ENCODE measurements around the gene ACCSL.

Gene ACCSL

GRCh38 chr11:44083433-44083832 lies 35.7 kb downstream of the ACCSL start:
- DNase-seq, result no peak
- in situ Hi-C loops (cut with HindIII; ENCODE audit: low pct_ligation_motif_present, low pct_unique_long_range_greater_than_20kb, low sequenced_read_pairs), result no loop called here

- DNase-seq, result no peak
These were observed 36.1 kb downstream of the ACCSL start for GRCh38 chr11:44083906-44084305.

GRCh38 chr11:44085330-44085729 lies 37.5 kb downstream of the ACCSL start:
- in situ Hi-C loops (cut with HindIII; ENCODE audit: low pct_ligation_motif_present, low pct_unique_long_range_greater_than_20kb, low sequenced_read_pairs), result no loop called here
- no peak for DNase-seq

More at GRCh38 chr11:44083906-44084305, 36.1 kb downstream of the ACCSL start:
- in situ Hi-C loops (cut with HindIII; ENCODE audit: low pct_ligation_motif_present, low pct_unique_long_range_greater_than_20kb, low sequenced_read_pairs), result no loop called here

GRCh38 chr11:44088377-44088776 lies 40.6 kb downstream of the ACCSL start:
- DNase-seq, result no peak
- in situ Hi-C loops (cut with HindIII; ENCODE audit: low pct_ligation_motif_present, low pct_unique_long_range_greater_than_20kb, low sequenced_read_pairs), result no loop called here

GRCh38 chr11:44088871-44089270 lies 41.1 kb downstream of the ACCSL start:
- in situ Hi-C loops (cut with HindIII; ENCODE audit: low pct_ligation_motif_present, low pct_unique_long_range_greater_than_20kb, low sequenced_read_pairs), result no loop called here

GRCh38 chr11:44090539-44090938 lies 42.8 kb downstream of the ACCSL start:
- in situ Hi-C loops (cut with HindIII; ENCODE audit: low pct_ligation_motif_present, low pct_unique_long_range_greater_than_20kb, low sequenced_read_pairs), result no loop called here

More at GRCh38 chr11:44088871-44089270, 41.1 kb downstream of the ACCSL start:
- no peak for DNase-seq

GRCh38 chr11:44094260-44094868 lies 46.6 kb downstream of the ACCSL start:
- in situ Hi-C loops (cut with HindIII; ENCODE audit: low pct_ligation_motif_present, low pct_unique_long_range_greater_than_20kb, low sequenced_read_pairs), result no loop called here
- peak; percentile 76 for DNase-seq

More at GRCh38 chr11:44090539-44090938, 42.8 kb downstream of the ACCSL start:
- DNase-seq, result no peak

- in situ Hi-C loops (cut with HindIII; ENCODE audit: low pct_ligation_motif_present, low pct_unique_long_range_greater_than_20kb, low sequenced_read_pairs), result no loop called here
- peak; percentile 73 for DNase-seq
These were observed 48.0 kb downstream of the ACCSL start, which contains the start of gene EXT2 for GRCh38 chr11:44095506-44096359. Gene EXT2 (plus strand): TSS chr11:44095678. CDS start chr11:44107713, 12,035 bp downstream.

- no peak for DNase-seq
- in situ Hi-C loops (cut with HindIII; ENCODE audit: low pct_ligation_motif_present, low pct_unique_long_range_greater_than_20kb, low sequenced_read_pairs), result no loop called here
These were observed 48.8 kb downstream of the ACCSL start for GRCh38 chr11:44096360-44097185.

- in situ Hi-C loops (cut with HindIII; ENCODE audit: low pct_ligation_motif_present, low pct_unique_long_range_greater_than_20kb, low sequenced_read_pairs), result no loop called here
- DNase-seq, result no peak
These were observed 50.0 kb downstream of the ACCSL start for GRCh38 chr11:44097821-44098220.

GRCh38 chr11:44101098-44101497 lies 53.3 kb downstream of the ACCSL start:
- DNase-seq, result no peak
- in situ Hi-C loops (cut with HindIII; ENCODE audit: low pct_ligation_motif_present, low pct_unique_long_range_greater_than_20kb, low sequenced_read_pairs), result no loop called here

GRCh38 chr11:44104481-44105294 lies 56.9 kb downstream of the ACCSL start:
- DNase-seq, result peak; percentile 16
- in situ Hi-C loops (cut with HindIII; ENCODE audit: low pct_ligation_motif_present, low pct_unique_long_range_greater_than_20kb, low sequenced_read_pairs), result no loop called here

GRCh38 chr11:44108260-44108659 lies 60.5 kb downstream of the ACCSL start:
- in situ Hi-C loops (cut with HindIII; ENCODE audit: low pct_ligation_motif_present, low pct_unique_long_range_greater_than_20kb, low sequenced_read_pairs), result no loop called here

More at GRCh38 chr11:44108260-44108659, 60.5 kb downstream of the ACCSL start:
- no peak for DNase-seq
